GM18873 (cell line): ENCODE measurements around the gene IFT43.

ENCODE experiments used
- ATAC-seq: cut with Tn5 transposase; IDR thresholded peaks from one replicate; pipeline ENCODE4 v1.9.1; 2021; ENCODE audit warnings: mild to moderate bottlenecking, moderate library complexity, moderate number of reproducible peaks; ENCODE audit not compliant: unreplicated experiment, low FRiP score

IFT43 gene

DNA sequence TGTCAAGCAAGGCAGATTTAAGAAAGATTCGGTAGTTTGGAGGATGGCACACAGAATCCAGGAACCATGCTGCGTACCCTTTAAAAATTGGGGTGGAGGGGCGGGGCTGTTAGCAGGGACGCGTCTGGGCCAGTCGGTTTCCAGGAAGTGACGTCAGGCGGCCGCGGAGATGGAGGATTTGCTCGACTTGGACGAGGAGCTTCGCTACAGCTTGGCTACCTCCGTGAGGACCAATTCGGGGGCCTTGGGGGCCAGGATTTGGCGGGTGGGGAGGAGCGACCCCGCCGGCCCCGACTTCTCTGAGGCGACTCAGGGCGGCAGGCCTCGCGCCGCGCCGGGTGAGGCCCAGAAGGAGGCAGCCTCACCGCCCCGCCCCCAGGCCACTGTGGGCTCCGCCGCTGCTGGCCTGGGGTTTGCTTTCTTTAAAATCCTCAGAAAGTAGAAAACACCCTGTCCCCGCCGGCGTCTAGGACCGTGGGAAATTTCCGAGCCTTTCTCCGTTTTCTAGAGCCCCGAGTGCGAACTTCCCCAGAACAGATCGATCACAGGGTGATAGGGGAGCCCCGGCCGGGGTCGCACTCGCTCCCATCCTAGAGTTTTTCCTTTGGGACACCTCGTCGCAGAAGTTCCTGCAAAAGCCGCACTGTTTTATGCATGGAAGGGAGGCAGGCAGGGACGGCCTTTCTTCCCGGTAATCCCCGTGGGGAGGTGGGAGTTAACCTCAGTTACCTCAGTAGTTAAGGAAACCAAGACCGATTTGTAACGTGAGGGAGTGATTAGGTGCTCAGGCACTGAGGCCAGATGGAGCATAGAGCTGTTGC, at the start of gene IFT43:
TSS of gene IFT43 (plus strand) at position 146 of the 821 bp plus-strand sequence. CDS start at position 170, 24 bp downstream.
- ATAC-seq = peak; percentile 64

DNA sequence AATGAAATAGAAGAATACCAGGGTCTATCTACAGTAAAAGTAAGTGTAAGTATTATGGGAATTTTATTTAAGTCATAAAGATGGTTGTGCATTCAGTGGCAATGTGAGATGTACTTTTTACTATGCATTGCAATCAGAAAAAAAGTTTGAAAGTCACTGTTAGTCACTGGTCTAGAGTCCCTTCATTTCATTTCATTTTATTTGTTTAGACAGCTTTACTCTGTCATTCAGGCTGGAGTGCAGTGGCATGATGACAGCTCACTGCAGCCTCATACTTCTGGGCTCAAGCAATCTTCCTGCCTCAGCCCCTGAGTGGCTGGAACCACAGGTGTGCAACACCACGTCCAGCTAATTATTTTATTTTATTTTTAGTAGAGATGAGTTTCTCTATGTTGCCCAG, 46.4 kb upstream of the IFT43 start:
- ATAC-seq = no peak

DNA sequence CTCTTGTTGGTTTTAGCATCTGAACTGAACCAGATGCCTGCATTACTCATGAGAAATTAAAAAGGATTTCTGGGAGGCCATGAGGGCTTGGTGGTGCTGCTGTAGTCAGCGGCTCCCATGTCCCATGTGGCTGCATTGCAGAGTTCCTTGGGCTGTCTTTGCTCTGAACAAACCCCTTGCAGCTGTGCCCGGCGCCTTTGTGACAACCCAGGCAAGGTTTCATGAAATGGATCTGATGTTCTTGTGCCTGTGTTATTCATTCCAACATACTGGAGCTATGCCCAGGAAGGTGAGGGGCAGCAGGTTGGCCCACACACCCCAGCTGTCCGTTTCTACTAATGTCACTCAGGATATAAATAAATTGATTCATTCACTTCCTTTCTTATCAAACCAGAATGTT, 44.5 kb upstream of the IFT43 start:
- no peak for ATAC-seq

GRCh38 chr14:75944607-75945241, 40.8 kb upstream of the IFT43 start:
- ATAC-seq = no peak

GRCh38 chr14:75946785-75947184, 38.8 kb upstream of the IFT43 start:
- ATAC-seq = no peak

DNA sequence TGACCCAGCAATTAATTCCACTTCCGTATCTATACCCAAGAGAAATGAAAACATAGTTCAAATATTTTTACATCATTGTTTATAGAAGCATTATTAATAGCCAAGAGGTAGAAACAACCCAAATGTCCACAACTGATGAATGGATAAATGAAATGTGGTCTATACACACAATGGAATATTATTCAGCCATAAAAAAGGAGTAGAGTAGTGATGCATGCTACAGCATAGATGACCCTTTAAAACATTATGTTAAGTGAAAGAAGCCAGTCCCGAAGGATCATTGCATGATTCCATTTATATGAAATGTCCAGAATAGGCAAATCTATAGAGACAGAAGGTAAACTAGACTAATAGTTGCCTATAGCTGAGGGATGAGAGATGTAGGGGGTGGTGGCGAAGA, 33.1 kb upstream of the IFT43 start:
- ATAC-seq = no peak

- no peak for ATAC-seq
These were observed 26.5 kb upstream of the IFT43 start for GRCh38 chr14:75959031-75959430.

GRCh38 chr14:75960231-75960630, 25.3 kb upstream of the IFT43 start:
- ATAC-seq = no peak

- ATAC-seq = no peak
These were observed 23.9 kb upstream of the IFT43 start for GRCh38 chr14:75961662-75962061.

DNA sequence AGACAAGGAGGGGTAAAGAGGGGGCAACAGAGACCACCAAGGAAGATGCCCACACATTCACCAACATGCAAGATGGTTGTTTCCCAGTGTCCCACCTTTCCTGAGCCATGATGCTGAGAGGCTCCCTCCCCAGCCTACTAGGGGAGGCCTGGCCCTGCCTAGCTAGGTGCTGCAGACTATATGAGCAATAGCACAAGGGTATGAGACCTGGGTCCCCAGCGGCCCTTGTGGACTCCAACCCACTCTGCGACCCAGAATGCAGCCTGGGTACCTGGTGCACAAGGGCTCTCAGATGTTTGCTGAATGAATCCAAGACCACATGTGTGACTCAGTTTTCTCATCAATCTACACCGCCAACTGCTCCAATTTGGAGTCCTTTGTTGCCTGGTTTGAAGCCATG, 17.7 kb upstream of the IFT43 start:
- ATAC-seq = no peak

GRCh38 chr14:75968456-75968855, 17.1 kb upstream of the IFT43 start:
- no peak for ATAC-seq

- ATAC-seq = no peak
These were observed 16.4 kb upstream of the IFT43 start for GRCh38 chr14:75969126-75969525.

DNA sequence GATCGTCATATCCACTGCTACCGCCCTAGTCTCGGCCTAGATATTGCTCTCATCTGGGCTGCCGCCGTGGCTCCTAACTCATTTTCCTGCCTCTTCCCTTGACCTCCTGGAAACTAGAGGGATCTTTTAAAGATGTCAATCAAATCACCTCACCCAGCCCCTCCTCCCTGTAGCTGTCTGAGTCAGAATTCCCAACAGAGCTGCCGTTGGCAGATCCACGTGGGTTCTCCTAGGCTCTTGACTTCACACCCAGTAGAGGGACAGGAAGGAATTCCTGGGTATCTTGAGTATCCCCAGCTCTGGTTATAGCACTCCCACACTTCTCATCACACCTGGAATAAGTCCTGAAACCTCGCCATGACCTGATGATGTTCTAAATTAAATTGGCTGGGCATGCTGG, 15.7 kb upstream of the IFT43 start:
- ATAC-seq = no peak

- ATAC-seq = no peak
These were observed 14.6 kb upstream of the IFT43 start for GRCh38 chr14:75970989-75971388.

DNA sequence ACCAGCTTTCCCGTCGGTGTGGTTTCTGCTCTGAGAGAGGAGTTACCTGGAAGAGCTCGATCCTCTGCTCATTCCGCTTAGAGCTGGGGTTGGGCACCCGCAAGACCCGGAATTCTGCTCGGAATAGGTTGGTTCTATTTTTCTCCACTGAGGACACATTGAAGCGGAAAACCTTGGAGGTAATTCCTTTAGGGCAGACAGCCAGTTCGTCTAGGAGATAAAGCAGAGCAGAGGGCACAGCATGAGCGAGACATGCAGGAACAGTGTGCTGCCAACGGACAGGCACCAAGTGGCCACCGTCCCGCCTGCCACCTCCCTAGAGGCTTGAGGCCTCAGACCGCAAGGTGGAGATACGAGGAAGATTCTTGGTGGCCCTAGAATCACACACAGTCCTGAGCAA, 14.1 kb upstream of the IFT43 start:
- ATAC-seq = no peak

GRCh38 chr14:75972801-75973421, 12.7 kb upstream of the IFT43 start:
- no peak for ATAC-seq

GRCh38 chr14:75976826-75977581, 8.6 kb upstream of the IFT43 start:
- ATAC-seq = no peak

DNA sequence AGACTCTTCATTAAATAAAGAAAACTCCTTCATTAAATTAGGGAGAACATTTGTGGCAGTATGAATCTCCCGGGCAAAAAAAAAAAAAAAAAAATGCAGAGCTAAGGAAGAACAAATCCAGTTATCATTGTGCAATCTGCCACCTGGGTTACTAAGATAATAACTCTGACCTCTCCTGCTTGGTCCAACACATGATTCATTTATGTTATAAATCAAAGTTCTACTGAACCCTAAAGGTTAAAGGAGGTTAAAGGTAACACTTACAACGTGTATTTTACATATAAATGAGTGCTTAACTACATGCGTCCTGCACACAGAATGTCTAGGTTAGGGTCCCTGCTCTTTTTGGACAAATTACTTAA, 8.0 kb upstream of the IFT43 start:
- no peak for ATAC-seq

DNA sequence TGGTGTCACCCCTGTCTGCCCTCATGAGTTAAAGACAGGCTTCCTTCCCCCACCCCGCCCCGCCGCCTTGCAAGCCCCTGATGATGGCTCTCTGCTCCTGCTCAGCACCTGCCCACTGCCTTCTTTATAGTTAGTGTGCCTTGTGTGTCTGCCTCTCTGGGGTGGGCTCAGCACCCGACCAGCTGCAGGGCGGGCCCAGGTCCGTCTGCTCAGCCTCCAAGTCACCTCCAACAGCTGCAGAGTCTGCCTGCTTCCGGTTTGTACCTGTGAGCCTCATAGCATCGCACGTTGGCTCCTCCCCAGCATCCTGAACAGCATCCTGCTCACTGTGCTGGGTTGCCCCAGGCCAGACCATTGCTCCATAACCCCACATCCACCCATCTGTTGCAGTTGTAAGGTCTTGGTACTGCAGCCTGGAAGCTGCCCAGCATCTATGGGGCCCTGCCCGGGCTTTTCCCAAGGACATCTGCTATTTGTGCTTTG, 7.3 kb upstream of the IFT43 start:
- no peak for ATAC-seq

DNA sequence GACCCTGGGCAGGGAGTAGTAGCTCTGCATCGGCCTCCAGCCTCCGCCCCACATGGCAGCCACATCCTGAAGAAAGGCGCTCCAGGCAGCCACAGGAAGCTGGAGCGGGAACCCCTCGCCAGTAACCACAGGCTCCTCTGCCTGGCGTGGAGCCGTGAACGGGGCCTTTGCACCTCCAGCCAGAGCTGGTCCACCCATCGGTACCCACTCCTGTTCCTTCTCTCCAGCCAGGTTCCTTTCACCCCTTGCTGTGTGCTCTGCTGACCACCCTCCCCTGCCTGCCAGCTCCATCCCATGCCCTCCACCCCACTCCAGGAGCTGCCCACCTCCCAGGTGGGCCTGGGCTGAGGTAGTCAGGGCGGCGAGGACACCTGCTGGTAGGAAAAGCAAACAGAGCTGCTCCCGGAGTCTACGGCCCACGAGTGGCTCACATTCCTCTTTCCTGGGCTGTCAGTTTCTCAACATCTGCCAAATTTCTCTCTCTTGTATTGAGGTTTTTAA, 6.4 kb upstream of the IFT43 start:
- no peak for ATAC-seq
